ENCODE data around the gene B3GALNT1.

B3GALNT1 gene

GRCh38 chr3:161104561-161105551 is at the start of gene B3GALNT1:
Gene B3GALNT1, minus strand, starts transcription at chr3:161105349. Its CDS starts 18,595 bp downstream, at chr3:161086754.
- DNase-seq, result peak in 1 of 2 donors; percentile 6

GRCh38 chr3:161153480-161153879 is 48.3 kb upstream of the B3GALNT1 start:
- no peak for DNase-seq

GRCh38 chr3:161150001-161150525 is 44.9 kb upstream of the B3GALNT1 start:
- DNase-seq, result no peak

GRCh38 chr3:161149529-161149928 is 44.4 kb upstream of the B3GALNT1 start:
- no peak for DNase-seq

- DNase-seq, result no peak
These were observed 43.8 kb upstream of the B3GALNT1 start for GRCh38 chr3:161148832-161149475.

GRCh38 chr3:161142486-161142885 is 37.3 kb upstream of the B3GALNT1 start:
- no peak for DNase-seq

- DNase-seq, result no peak
These were observed 34.5 kb upstream of the B3GALNT1 start for GRCh38 chr3:161139686-161140085.

- DNase-seq, result no peak
These were observed 32.1 kb upstream of the B3GALNT1 start for GRCh38 chr3:161137260-161137659.

GRCh38 chr3:161132391-161132790 is 27.2 kb upstream of the B3GALNT1 start:
- DNase-seq, result no peak

- DNase-seq, result no peak
These were observed 21.3 kb upstream of the B3GALNT1 start for GRCh38 chr3:161126495-161126894.

- no peak for DNase-seq
These were observed 12.5 kb upstream of the B3GALNT1 start for GRCh38 chr3:161117646-161118045.

GRCh38 chr3:161108840-161109239 is 3.7 kb upstream of the B3GALNT1 start:
- DNase-seq, result no peak

GRCh38 chr3:161107311-161107710 is 2.2 kb upstream of the B3GALNT1 start:
- DNase-seq, result no peak

GRCh38 chr3:161103776-161104385 is 1.3 kb downstream of the B3GALNT1 start:
- DNase-seq, result no peak

GRCh38 chr3:161101609-161102008 is 3.5 kb downstream of the B3GALNT1 start:
- DNase-seq, result no peak

GRCh38 chr3:161100994-161101393 is 4.2 kb downstream of the B3GALNT1 start:
- DNase-seq, result no peak

- peak in 1 of 2 donors; percentile 16 for DNase-seq
These were observed 8.3 kb downstream of the B3GALNT1 start for GRCh38 chr3:161096771-161097367.

- no peak for DNase-seq
These were observed 11.3 kb downstream of the B3GALNT1 start for GRCh38 chr3:161093895-161094294.

- DNase-seq, result no peak
These were observed 20.9 kb downstream of the B3GALNT1 start for GRCh38 chr3:161084277-161084676.

- no peak for DNase-seq
These were observed 22.0 kb downstream of the B3GALNT1 start for GRCh38 chr3:161083131-161083530.

- no peak for DNase-seq
These were observed 23.1 kb downstream of the B3GALNT1 start for GRCh38 chr3:161082063-161082462.

GRCh38 chr3:161081633-161082032 is 23.5 kb downstream of the B3GALNT1 start:
- no peak for DNase-seq

- no peak for DNase-seq
These were observed 32.0 kb downstream of the B3GALNT1 start for GRCh38 chr3:161073181-161073580.
